BLaER1 (cell line): ENCODE measurements around the gene PIGN.

ENCODE experiments used
- H3K27ac ChIP-seq: shearing (Covaris generic); formaldehyde crosslinking; 2 replicates; pipeline ENCODE4 v1.8.1; 2022
- H3K27me3 ChIP-seq: shearing (Covaris generic); formaldehyde crosslinking; 2 replicates; pipeline ENCODE4 v1.8.1; 2022
- H3K36me3 ChIP-seq: shearing (Covaris generic); formaldehyde crosslinking; 2 replicates; pipeline ENCODE4 v1.8.1; 2022
- H3K4me1 ChIP-seq: shearing (Covaris generic); formaldehyde crosslinking; 2 replicates; pipeline ENCODE4 v1.8.1; 2022
- H3K4me2 ChIP-seq: shearing (Covaris generic); formaldehyde crosslinking; 2 replicates; pipeline ENCODE4 v1.8.1; 2022
- H3K4me3 ChIP-seq: shearing (Covaris generic); formaldehyde crosslinking; 2 replicates; pipeline ENCODE4 v1.8.1; 2022
- H3K9ac ChIP-seq: shearing (Covaris generic); formaldehyde crosslinking; 2 replicates; pipeline ENCODE4 v1.8.1; 2022
- H3K9me3 ChIP-seq: shearing (Covaris generic); formaldehyde crosslinking; 2 replicates; pipeline ENCODE4 v1.8.1; 2022
- H4K20me1 ChIP-seq: shearing (Covaris generic); formaldehyde crosslinking; 2 replicates; pipeline ENCODE4 v1.8.1; 2022
- Cebpa-rat ChIP-seq: shearing (Covaris generic); IDR thresholded peaks from 2 replicates; pipeline ENCODE4 v1.8.1; 2022

PIGN gene

GRCh38 chr18:62027914-62028520 lies 158.8 kb downstream of the PIGN start:
- Histone ChIP-seq H4K20me1 (no peaks in the 10 kb centered on the region), H3K9ac (no peak overlapping the region), H3K4me3 (no peak overlapping the region), H3K27me3 (no peaks in the 10 kb centered on the region), H3K4me1 (no peaks in the 10 kb centered on the region), H3K36me3 (no peaks in the 10 kb centered on the region), H3K9me3 (no peaks in the 10 kb centered on the region), H3K4me2 (no peak overlapping the region), H3K27ac (no peak overlapping the region)
- no peak for TF ChIP-seq Cebpa-rat

DNA sequence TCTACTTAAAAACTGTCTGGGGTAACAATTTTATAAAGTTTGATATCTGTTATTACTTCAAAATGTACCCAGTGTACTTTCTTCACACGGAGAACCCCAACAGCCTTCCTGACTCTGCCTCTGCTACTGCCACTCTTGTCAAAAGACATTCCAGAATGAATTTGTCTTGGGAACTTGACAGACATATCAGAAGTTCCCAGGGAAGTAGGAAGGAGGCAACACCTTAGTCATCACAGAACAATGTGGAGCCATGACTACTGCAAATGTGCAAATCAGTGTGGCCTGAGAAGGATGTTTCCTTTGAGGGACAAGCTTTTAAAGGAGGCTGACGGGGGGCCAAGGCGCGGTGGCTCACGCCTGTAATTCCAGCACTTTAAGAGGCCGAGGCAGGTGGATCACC lies 160.3 kb downstream of the PIGN start:
- Histone ChIP-seq H3K36me3 (no peaks in the 10 kb centered on the region), H3K27ac (no peak overlapping the region), H3K27me3 (no peaks in the 10 kb centered on the region), H3K9me3 (no peaks in the 10 kb centered on the region), H4K20me1 (no peaks in the 10 kb centered on the region), H3K4me2 (no peak overlapping the region), H3K4me3 (no peak overlapping the region), H3K4me1 (no peaks in the 10 kb centered on the region), H3K9ac (no peak overlapping the region)
- TF ChIP-seq Cebpa-rat = no peak

GRCh38 chr18:62024983-62025382 lies 161.9 kb downstream of the PIGN start:
- no peak for TF ChIP-seq Cebpa-rat
- Histone ChIP-seq H3K4me2 (no peak overlapping the region), H3K27me3 (no peaks in the 10 kb centered on the region), H3K36me3 (no peaks in the 10 kb centered on the region), H3K4me1 (no peaks in the 10 kb centered on the region), H4K20me1 (no peaks in the 10 kb centered on the region), H3K9ac (no peak overlapping the region), H3K9me3 (no peaks in the 10 kb centered on the region), H3K27ac (no peak overlapping the region), H3K4me3 (no peak overlapping the region)

GRCh38 chr18:62023536-62023935 lies 163.3 kb downstream of the PIGN start:
- no peaks in the 10 kb centered on the region for H3K4me1 ChIP-seq
- no peak overlapping the region for H3K9ac ChIP-seq
- no peak overlapping the region for H3K4me2 ChIP-seq
- no peak for TF ChIP-seq Cebpa-rat
- no peaks in the 10 kb centered on the region for H3K9me3 ChIP-seq
- H3K27me3 ChIP-seq = no peaks in the 10 kb centered on the region
- H3K36me3 ChIP-seq = no peaks in the 10 kb centered on the region
- no peak overlapping the region for H3K27ac ChIP-seq
- H4K20me1 ChIP-seq = no peaks in the 10 kb centered on the region
- no peak overlapping the region for H3K4me3 ChIP-seq

- no peak for TF ChIP-seq Cebpa-rat
- H3K9me3 ChIP-seq = no peaks in the 10 kb centered on the region
- no peak overlapping the region for H3K9ac ChIP-seq
Observed at GRCh38 chr18:62018759-62019041, 168.2 kb downstream of the PIGN start.

GRCh38 chr18:62018034-62018758 lies 168.7 kb downstream of the PIGN start:
- Histone ChIP-seq H3K4me3 (no peak overlapping the region), H3K4me1 (no peaks in the 10 kb centered on the region), H3K27ac (no peak overlapping the region), H3K4me2 (no peak overlapping the region), H3K9me3 (no peaks in the 10 kb centered on the region), H4K20me1 (no peaks in the 10 kb centered on the region), H3K9ac (no peak overlapping the region), H3K27me3 (no peaks in the 10 kb centered on the region), H3K36me3 (no peaks in the 10 kb centered on the region)
- TF ChIP-seq Cebpa-rat = no peak

More at GRCh38 chr18:62018759-62019041, 168.2 kb downstream of the PIGN start:
- no peak overlapping the region for H3K27ac ChIP-seq
- H3K36me3 ChIP-seq = no peaks in the 10 kb centered on the region
- H3K4me3 ChIP-seq = no peak overlapping the region
- no peak overlapping the region for H3K4me2 ChIP-seq
- H4K20me1 ChIP-seq = no peaks in the 10 kb centered on the region
- no peaks in the 10 kb centered on the region for H3K4me1 ChIP-seq
- no peaks in the 10 kb centered on the region for H3K27me3 ChIP-seq

- Histone ChIP-seq H3K9ac (no peak overlapping the region), H3K36me3 (no peaks in the 10 kb centered on the region), H3K27me3 (no peaks in the 10 kb centered on the region), H3K4me2 (no peak overlapping the region), H3K4me3 (no peak overlapping the region), H3K9me3 (no peaks in the 10 kb centered on the region), H3K4me1 (no peaks in the 10 kb centered on the region), H4K20me1 (no peaks in the 10 kb centered on the region), H3K27ac (no peak overlapping the region)
- TF ChIP-seq Cebpa-rat = no peak
Observed at GRCh38 chr18:62017618-62018017, 169.2 kb downstream of the PIGN start.

- Histone ChIP-seq H4K20me1 (no peaks in the 10 kb centered on the region), H3K9ac (no peak overlapping the region), H3K4me3 (no peak overlapping the region), H3K27ac (no peak overlapping the region), H3K27me3 (no peaks in the 10 kb centered on the region), H3K4me1 (no peaks in the 10 kb centered on the region), H3K4me2 (no peak overlapping the region), H3K9me3 (peaks cover 6% of the 10 kb centered on the region; the same call in 1 of the 2 replicates), H3K36me3 (no peaks in the 10 kb centered on the region)
- no peak for TF ChIP-seq Cebpa-rat
Observed at GRCh38 chr18:62011416-62011815, 175.4 kb downstream of the PIGN start.

DNA sequence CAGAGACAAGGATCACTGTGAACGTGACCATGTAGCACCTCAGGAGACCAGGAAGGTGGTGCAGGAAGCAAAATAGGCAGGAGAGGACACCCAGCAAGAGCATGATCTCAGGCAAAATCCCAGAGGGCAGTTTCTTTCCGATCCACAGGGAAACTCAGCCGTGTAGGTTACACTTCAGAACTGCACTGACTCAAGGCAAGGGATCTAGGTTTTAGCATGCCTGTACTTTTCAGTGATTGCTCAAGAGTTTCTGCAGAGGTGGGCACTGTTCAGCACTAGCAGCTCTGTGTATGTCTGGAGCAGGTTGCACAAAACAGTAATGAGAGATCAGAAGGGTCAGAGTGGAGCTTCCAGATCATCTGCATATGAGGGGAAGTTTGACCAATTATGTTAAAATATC lies 177.3 kb downstream of the PIGN start:
- no peaks in the 10 kb centered on the region for H3K4me1 ChIP-seq
- H3K36me3 ChIP-seq = no peaks in the 10 kb centered on the region
- H3K4me2 ChIP-seq = no peak overlapping the region
- no peaks in the 10 kb centered on the region for H3K27me3 ChIP-seq
- H3K9me3 ChIP-seq = peaks cover 21% of the 10 kb centered on the region
- no peaks in the 10 kb centered on the region for H4K20me1 ChIP-seq
- no peak overlapping the region for H3K27ac ChIP-seq
- H3K4me3 ChIP-seq = no peak overlapping the region
- H3K9ac ChIP-seq = no peak overlapping the region
- no peak for TF ChIP-seq Cebpa-rat

DNA sequence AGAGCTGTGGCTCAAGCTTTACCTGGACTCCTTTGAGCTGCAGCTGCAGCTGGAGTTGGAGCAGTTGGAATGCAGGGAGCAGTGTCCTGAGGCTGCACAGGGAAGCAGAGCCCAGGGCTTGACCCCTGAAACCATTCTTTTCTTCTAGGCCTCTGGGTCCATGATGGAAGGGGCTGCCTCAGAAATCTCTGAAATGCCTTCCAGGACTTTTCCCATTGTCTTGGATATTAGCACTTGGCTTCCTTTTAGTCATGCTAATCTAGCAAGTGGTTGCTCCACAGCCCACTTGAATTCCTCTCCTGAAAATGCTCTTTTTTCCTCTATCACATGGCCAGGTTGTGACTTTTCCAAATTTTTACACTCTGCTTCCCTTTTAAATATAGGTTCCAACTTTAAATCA lies 185.5 kb downstream of the PIGN start:
- Histone ChIP-seq H3K9me3 (peaks cover 46% of the 10 kb centered on the region), H3K36me3 (no peaks in the 10 kb centered on the region), H3K27ac (no peak overlapping the region), H3K4me2 (no peak overlapping the region), H3K9ac (no peak overlapping the region), H3K4me3 (no peak overlapping the region), H3K4me1 (no peaks in the 10 kb centered on the region), H3K27me3 (no peaks in the 10 kb centered on the region), H4K20me1 (no peaks in the 10 kb centered on the region)
- no peak for TF ChIP-seq Cebpa-rat
